ENCODE results near the gene ELF1. TPM values are rescaled to one million over a fixed set of nuclear protein-coding genes. Genes with fewer than 3 reads are reported as not detected.

Gene ELF1
- total RNA-seq, 4 donors from 2014 or later: 105 to 119 (median 110) TPM

DNA sequence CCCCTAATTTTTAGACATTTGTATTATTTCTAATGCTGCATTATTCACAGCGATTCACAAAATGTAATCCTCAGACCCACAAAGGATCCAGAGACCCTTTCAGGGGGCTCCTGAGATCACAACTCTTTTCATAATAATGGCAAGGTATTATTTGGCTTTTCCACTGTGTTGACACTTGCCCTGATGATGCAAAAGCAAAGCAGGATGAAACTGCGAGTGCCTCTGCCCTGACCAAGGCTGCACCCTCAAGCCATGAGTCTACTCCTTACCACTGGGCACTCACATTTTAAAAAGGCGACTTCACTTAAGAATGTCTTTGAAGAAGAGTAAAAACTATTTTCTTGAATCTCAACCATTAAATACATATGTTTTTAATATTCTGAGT is 11.4 kb downstream of the ELF1 start:
- H3K4me1 ChIP-seq: peaks cover 37 to 52% of the 10 kb centered on the region in 2 donors
- no peaks in the 10 kb centered on the region for H3K9me3 ChIP-seq
- DNase-seq: no peak
- 74 to 86% methylated on average over 3 of the region's 3 CpGs for WGBS, 2 donors
- H3K4me3 ChIP-seq (replicated peaks in 1 of 3): no peak overlapping the region
- no peak overlapping the region for H3K27ac ChIP-seq
- TF ChIP-seq CTCF (IDR thresholded peaks at IDR 0.05) (no peak), POLR2A (IDR thresholded peaks at IDR 0.05) (no peak)
- no peaks in the 10 kb centered on the region for H3K36me3 ChIP-seq
- intact Hi-C loops (cut with DNase I): no loop called here
- H3K27me3 ChIP-seq: no peaks in the 10 kb centered on the region

GRCh38 chr13:41006978-41007743 is 12.0 kb downstream of the ELF1 start:
- WGBS, 2 donors: 83 to 87% methylated on average over 6 of the region's 6 CpGs
- intact Hi-C loops (cut with DNase I): no loop called here

DNA sequence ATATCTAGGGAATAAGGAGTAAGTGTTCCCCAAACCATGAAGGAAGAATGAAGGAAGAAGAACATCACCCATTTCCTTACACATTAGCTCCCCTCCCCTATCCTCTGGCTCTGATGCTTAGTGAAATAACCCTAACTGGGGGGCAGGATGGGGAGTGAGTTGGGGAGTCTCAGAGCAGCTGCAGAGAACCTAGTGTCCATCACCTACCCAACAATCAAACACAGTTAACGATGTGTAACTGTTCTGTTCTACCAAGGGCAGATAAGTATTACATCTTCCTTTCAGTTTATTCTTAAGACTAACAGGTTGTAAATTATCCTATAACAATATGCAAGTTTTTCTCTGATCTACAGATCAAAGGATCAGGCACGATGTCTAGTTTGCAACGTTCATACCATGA is 12.8 kb downstream of the ELF1 start:
- TF ChIP-seq CTCF (IDR thresholded peaks at IDR 0.05) (no peak), POLR2A (IDR thresholded peaks at IDR 0.05) (no peak)
- intact Hi-C loops (cut with DNase I): no loop called here
- no peak overlapping the region for H3K4me3 ChIP-seq (replicated peaks in 1 of 3)
- H3K27ac ChIP-seq: no peak overlapping the region
- 76 to 79% methylated on average over 3 of the region's 3 CpGs for WGBS, 2 donors
- H3K9me3 ChIP-seq: no peaks in the 10 kb centered on the region
- H3K36me3 ChIP-seq: no peaks in the 10 kb centered on the region
- H3K27me3 ChIP-seq: no peaks in the 10 kb centered on the region
- no peak for DNase-seq
- H3K4me1 ChIP-seq: peaks cover 27 to 52% of the 10 kb centered on the region in 2 donors

More at GRCh38 chr13:41006978-41007743, 12.0 kb downstream of the ELF1 start:
- DNase-seq: no peak
- Histone ChIP-seq H3K4me3 (replicated peaks in 1 of 3) (no peak overlapping the region), H3K27ac (no peak overlapping the region), H3K27me3 (no peaks in the 10 kb centered on the region), H3K36me3 (no peaks in the 10 kb centered on the region), H3K4me1 (peaks cover 35 to 50% of the 10 kb centered on the region in 2 donors), H3K9me3 (no peaks in the 10 kb centered on the region)
- TF ChIP-seq POLR2A (IDR thresholded peaks at IDR 0.05) (no peak), CTCF (IDR thresholded peaks at IDR 0.05) (no peak)

DNA sequence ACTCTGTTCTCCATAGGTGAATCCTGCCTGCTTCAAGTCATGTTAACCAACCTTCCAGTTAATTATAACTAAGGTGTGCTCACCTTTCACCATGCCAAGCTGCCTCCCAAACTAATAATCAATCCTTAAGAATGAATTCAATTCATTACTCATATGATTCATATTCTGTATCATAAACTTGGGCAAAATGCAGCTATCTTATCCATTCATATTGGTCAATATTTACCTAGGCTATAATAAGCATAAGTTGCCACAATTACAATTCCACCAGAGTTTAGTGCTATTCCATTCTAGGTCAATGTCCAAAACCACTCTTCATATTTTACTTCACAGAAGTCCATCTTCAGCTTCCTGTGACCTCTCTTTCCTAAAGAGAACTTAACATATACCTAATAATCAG is 13.4 kb downstream of the ELF1 start:
- Histone ChIP-seq H3K27me3 (no peaks in the 10 kb centered on the region), H3K27ac (no peak overlapping the region), H3K36me3 (no peaks in the 10 kb centered on the region), H3K4me3 (replicated peaks in 1 of 3) (no peak overlapping the region), H3K4me1 (peaks cover 25 to 50% of the 10 kb centered on the region in 2 donors), H3K9me3 (no peaks in the 10 kb centered on the region)
- intact Hi-C loops (cut with DNase I): no loop called here
- no peak for TF ChIP-seq CTCF (IDR thresholded peaks at IDR 0.05)
- TF ChIP-seq POLR2A (IDR thresholded peaks at IDR 0.05): no peak
- DNase-seq: no peak

DNA sequence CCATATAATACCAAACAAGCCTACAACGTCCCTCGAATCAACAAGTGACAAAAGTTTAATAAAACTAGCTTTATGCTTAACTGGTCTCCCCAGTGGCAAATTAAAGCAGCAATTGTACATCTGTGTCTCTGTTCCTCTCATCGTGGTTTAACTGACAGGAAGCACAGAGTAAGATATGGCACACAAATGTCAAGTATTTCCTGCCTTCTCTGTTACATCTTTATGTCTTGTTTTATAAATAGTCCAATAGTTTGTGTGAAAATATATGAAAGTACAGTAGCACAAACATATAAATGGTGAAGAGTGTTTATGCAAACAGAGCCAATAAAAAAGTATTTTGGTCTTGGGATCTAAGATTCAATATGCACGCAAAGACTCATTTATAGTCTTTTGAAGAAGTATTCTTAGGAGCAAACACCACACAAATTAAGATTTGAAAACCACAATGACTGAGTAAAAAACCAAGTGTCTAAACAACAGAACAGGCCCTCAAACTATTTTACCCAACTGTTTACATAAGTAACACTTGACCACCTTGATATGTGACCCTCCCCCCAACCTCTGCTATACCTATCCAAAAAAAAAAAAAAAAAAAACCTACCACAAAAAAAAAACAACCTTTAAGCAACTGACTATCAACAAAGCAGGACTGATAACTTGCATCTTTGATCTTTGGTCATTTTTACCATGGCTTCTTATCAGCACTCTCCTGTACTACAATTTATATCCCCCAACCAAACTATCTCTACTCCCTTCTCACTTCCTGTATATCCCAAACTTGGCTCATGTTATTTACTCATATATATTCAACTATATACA is 14.0 kb downstream of the ELF1 start:
- intact Hi-C loops (cut with DNase I): no loop called here
- H3K36me3 ChIP-seq: no peaks in the 10 kb centered on the region
- peaks cover 25 to 50% of the 10 kb centered on the region in 2 donors for H3K4me1 ChIP-seq
- H3K27ac ChIP-seq: peak overlapping the region in 1 of 3 donors; percentile 1
- H3K27me3 ChIP-seq: no peaks in the 10 kb centered on the region
- H3K9me3 ChIP-seq: no peaks in the 10 kb centered on the region
- H3K4me3 ChIP-seq (replicated peaks in 1 of 3): no peak overlapping the region
- no peak for TF ChIP-seq POLR2A (IDR thresholded peaks at IDR 0.05)
- 48 to 57% methylated on average over 4 of the region's 4 CpGs for WGBS, 2 donors
- DNase-seq: no peak
